IMR-90 (cell line): ENCODE data around the gene ANKS4B. TPM values are rescaled to one million over a fixed set of nuclear protein-coding genes. Genes with fewer than 3 reads are reported as not detected.

Experiments
- ATAC-seq: fragments of 200-7000 bp; cut with Tn5 transposase; 2 replicates; pipeline ENCODE4 v1.9.1; 2020; ENCODE audit warnings: low read depth, mild to moderate bottlenecking, moderate library complexity
- BruUV-seq: library from RNA; stranded (reverse); fragments of 400-500 nt; replicated peaks from 2 replicates; lab custom pipeline; 2021; lab: Mats Ljungman, UMichigan
- CTCF ChIA-PET: fragments of 300-600 bp; formaldehyde crosslinking; extraction: SDS; loops from one replicate; lab custom pipeline; 2021; ENCODE audit warnings: antibody characterized with exemption; lab: Yijun Ruan, JAX
- POLR2A ChIA-PET: fragments of 300-600 bp; sonication (Branson Sonifier 250); formaldehyde crosslinking; loops from one replicate; lab custom pipeline; 2022; ENCODE audit warnings: antibody characterized with exemption; ENCODE audit not compliant: unreplicated experiment; lab: Charles Lee
- DNase-seq: peaks from one replicate; pipeline ENCODE4 v3.0.0; 2013
- H2AFZ ChIP-seq: replicated peaks from 2 replicates; pipeline ENCODE3; 2013; ENCODE audit warnings: low read length, mild to moderate bottlenecking; ENCODE audit not compliant: poor library complexity
- H2AK5ac ChIP-seq: 2 replicates; pipeline ENCODE4 v1.6.1; 2013; ENCODE audit warnings: low read depth, low read length, inconsistent platforms
- H2AK9ac ChIP-seq: replicated peaks from 2 replicates; pipeline ENCODE3; 2013; ENCODE audit warnings: mild to moderate bottlenecking, low read depth, low read length, moderate library complexity; ENCODE audit not compliant: poor library complexity
- H2BK120ac ChIP-seq: 2 replicates; pipeline ENCODE4 v1.6.1; 2013; ENCODE audit warnings: low read depth, low read length, inconsistent platforms
- H2BK15ac ChIP-seq: 3 replicates; pipeline ENCODE4 v1.6.1; 2013; ENCODE audit warnings: low read depth, low read length, inconsistent platforms
- H2BK20ac ChIP-seq: 2 replicates; pipeline ENCODE4 v1.6.1; 2013; ENCODE audit warnings: low read depth, mild to moderate bottlenecking, inconsistent platforms, low read length, moderate library complexity
- H2BK5ac ChIP-seq: 2 replicates; pipeline ENCODE4 v1.6.1; 2013; ENCODE audit warnings: mild to moderate bottlenecking, low read depth, low read length, inconsistent platforms; ENCODE audit not compliant: poor library complexity, severe bottlenecking
- H3K14ac ChIP-seq: replicated peaks from 2 replicates; pipeline ENCODE4 v1.6.1; 2013; ENCODE audit warnings: low read depth, low read length, inconsistent platforms
- H3K18ac ChIP-seq: 2 replicates; pipeline ENCODE4 v1.6.1; 2013; ENCODE audit warnings: low read depth, low read length, control low read depth
- H3K23ac ChIP-seq: 2 replicates; pipeline ENCODE4 v1.6.1; 2013; ENCODE audit warnings: low read depth, low read length, inconsistent platforms
- H3K27ac ChIP-seq: 2 replicates; pipeline ENCODE4 v1.5.1; 2013; ENCODE audit warnings: mild to moderate bottlenecking, control low read depth, low read length; ENCODE audit not compliant: insufficient read depth
- H3K27me3 ChIP-seq: 2 replicates; pipeline ENCODE4 v1.6.1; 2013; ENCODE audit warnings: low read length; ENCODE audit not compliant: control insufficient read depth, insufficient read depth
- H3K36me3 ChIP-seq: 2 replicates; pipeline ENCODE4 v1.6.1; 2013; ENCODE audit warnings: low read length, mixed read lengths; ENCODE audit not compliant: control insufficient read depth, insufficient read depth
- H3K4ac ChIP-seq: 2 replicates; pipeline ENCODE4 v1.6.1; 2013; ENCODE audit warnings: low read depth, low read length, inconsistent platforms
- H3K4me1 ChIP-seq: 2 replicates; pipeline ENCODE4 v1.6.1; 2013; ENCODE audit warnings: low read length, mixed read lengths; ENCODE audit not compliant: control insufficient read depth, insufficient read depth
- H3K4me2 ChIP-seq: 2 replicates; pipeline ENCODE4 v1.6.1; 2013; ENCODE audit warnings: low read depth, mild to moderate bottlenecking, control low read depth, low read length, moderate library complexity
- H3K4me3 ChIP-seq: 2 replicates; pipeline ENCODE4 v1.5.1; 2013; ENCODE audit warnings: low read depth, mild to moderate bottlenecking, control low read depth, low read length, moderate library complexity; ENCODE audit not compliant: insufficient read depth
- H3K56ac ChIP-seq: 2 replicates; pipeline ENCODE4 v1.6.1; 2013; ENCODE audit warnings: low read length, inconsistent platforms; ENCODE audit not compliant: insufficient read depth; ENCODE audit errors: extremely low read depth
- H3K79me1 ChIP-seq, 2 experiments: 2 replicates each; pipeline ENCODE4 v1.6.1; 2013; ENCODE audit warnings: low read length in 2 of 2, inconsistent platforms in 1 of 2, low read depth in 1 of 2
- H3K9ac ChIP-seq: 2 replicates; pipeline ENCODE4 v1.6.1; 2013; ENCODE audit warnings: low read depth, low read length, control low read depth
- H3K9me1 ChIP-seq: 2 replicates; pipeline ENCODE4 v1.6.1; 2013; ENCODE audit warnings: low read length, inconsistent platforms; ENCODE audit not compliant: insufficient read depth
- H3K9me3 ChIP-seq: 2 replicates; pipeline ENCODE4 v1.6.1; 2013; ENCODE audit warnings: low read length; ENCODE audit not compliant: control insufficient read depth, insufficient read depth
- H4K20me1 ChIP-seq: 2 replicates; pipeline ENCODE4 v1.6.1; 2013; ENCODE audit warnings: low read length, inconsistent platforms; ENCODE audit not compliant: insufficient read depth
- H4K5ac ChIP-seq: 2 replicates; pipeline ENCODE4 v1.6.1; 2013; ENCODE audit warnings: mild to moderate bottlenecking, low read depth, low read length, control low read depth
- H4K8ac ChIP-seq, 2 experiments: 2 replicates each; pipeline ENCODE4 v1.6.1; 2013; ENCODE audit warnings: low read depth in 2 of 2, low read length in 2 of 2, control low read depth in 1 of 2, inconsistent platforms in 1 of 2
- H4K91ac ChIP-seq: 2 replicates; pipeline ENCODE4 v1.6.1; 2013; ENCODE audit warnings: low read depth, low read length, inconsistent platforms; ENCODE audit not compliant: insufficient read depth
- BHLHE40 ChIP-seq: fragments of 150-350 bp; IDR thresholded peaks from 2 replicates; pipeline ENCODE4 v1.6.1; 2016; ENCODE audit warnings: mild to moderate bottlenecking, low read depth, low read length
- FOS ChIP-seq: fragments of 150-350 bp; IDR thresholded peaks from 2 replicates; pipeline ENCODE4 v1.6.1; 2016; ENCODE audit warnings: low read depth, low read length
- MAFK ChIP-seq: IDR thresholded peaks from 2 replicates; pipeline ENCODE4 v1.6.1; 2012; ENCODE audit warnings: low read depth, low read length, improper control_type of control experiment
- MXI1 ChIP-seq: IDR thresholded peaks from 2 replicates; pipeline ENCODE4 v1.6.1; 2012; ENCODE audit warnings: low read depth, mild to moderate bottlenecking, low read length, moderate library complexity, borderline replicate concordance
- POLR2A ChIP-seq: IDR thresholded peaks from 2 replicates; pipeline ENCODE4 v1.6.1; 2012; ENCODE audit warnings: mild to moderate bottlenecking, low read depth, low read length
- WGBS, 2 experiments: methylation state at CpG; one replicate each; pipeline versions ENCODE4 v1.1.5 to v1.1.7; 2013; ENCODE audit warnings: missing lambda C conversion rate in 2 of 2; ENCODE audit not compliant: insufficient read length in 1 of 2; ENCODE audit errors: extremely low coverage in 2 of 2; 5-methylcytosine and 5-hydroxymethylcytosine counted together
- dilution Hi-C: fragments of 300-500 bp; cut with HindIII; formaldehyde crosslinking; loops from one replicate; pipeline ENCODE4 v1.14.3; 2018; ENCODE audit warnings: low sequenced_read_pairs; ENCODE audit not compliant: unreplicated experiment
- in situ Hi-C: fragments of 300-500 bp; cut with MboI; formaldehyde crosslinking; loops from 3 replicates; pipeline ENCODE4 v1.14.3; 2019; ENCODE audit warnings: low sequenced_read_pairs, inconsistent platforms, mixed read lengths
- intact Hi-C: fragments of 100-400 bp; cut with micrococcal nuclease; formaldehyde crosslinking; loops from 2 replicates; pipeline ENCODE4 v1.10.0; 2022
- polyA plus RNA-seq, 3 experiments: library from polyadenylated mRNA; depleted of rRNA; stranded (reverse); fragments of >200 nt; gene quantifications; 2 replicates each; pipeline ENCODE4 v1.2.3, GENCODE V29; 2012; ENCODE audit warnings: low replicate concordance in 1 of 3
- total RNA-seq: library from RNA; depleted of rRNA; stranded (reverse); fragments of >200 nt; gene quantifications from 2 replicates; pipeline ENCODE4 v1.2.3, GENCODE V29; 2012
- TF ChIP-seq, protein P1 (sequence below): fragments of 150-350 bp; IDR thresholded peaks from 2 replicates; pipeline ENCODE4 v1.6.1; 2016; ENCODE audit warnings: low read depth, mild to moderate bottlenecking, low read length, moderate library complexity, borderline replicate concordance
- TF ChIP-seq, protein P2 (sequence below): fragments of 150-350 bp; IDR thresholded peaks from 2 replicates; pipeline ENCODE4 v1.6.1; 2017; ENCODE audit warnings: mild to moderate bottlenecking, antibody characterized with exemption, low read length, low read depth

ANKS4B gene
- total and polyA plus RNA-seq, 2 of the 4 experiments (the other 2 are of a cell fraction), result not detected

DNA sequence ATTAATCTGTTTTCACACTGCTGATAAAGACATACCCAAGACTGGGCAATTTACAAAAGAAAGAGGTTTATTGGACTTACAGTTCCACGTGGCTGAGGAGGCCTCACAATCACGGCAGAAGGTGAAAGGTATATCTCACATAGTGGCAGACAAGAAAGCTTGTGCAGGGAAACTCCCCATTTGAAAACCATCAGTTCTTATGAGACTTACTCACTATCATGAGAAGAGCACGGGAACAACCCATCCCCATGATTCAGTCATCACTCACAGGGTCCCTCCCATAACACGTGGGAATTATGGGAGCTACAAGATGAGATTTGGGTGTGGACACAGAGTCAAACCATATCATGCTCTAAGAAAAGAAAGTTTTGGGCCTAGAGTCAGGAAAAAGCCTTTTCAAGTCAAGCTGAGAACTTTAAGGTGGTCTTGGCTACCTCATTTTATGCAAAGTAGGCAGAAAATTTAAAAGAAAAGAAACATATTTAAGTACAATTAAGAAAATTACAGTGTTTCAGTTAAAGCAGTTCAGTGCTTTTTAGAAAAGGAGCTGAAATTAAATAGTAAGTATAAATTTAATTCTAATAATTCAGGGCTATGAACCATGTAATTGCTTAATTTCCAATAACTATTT lies 69.5 kb downstream of the ANKS4B start:
- in situ Hi-C loops (no loop called here), dilution Hi-C loops (no loop called here), intact Hi-C loops (loop anchor here (5.0 kb wide), 3 partner anchors 254 to 1374 kb away; partner anchors contain the start of genes ERI2 and REXO5)
- Histone ChIP-seq H3K4me3 (peak overlapping the region; percentile 20; the same call in 1 of the 2 replicates), H2BK5ac (no peak overlapping the region), H2AK5ac (no peak overlapping the region), H3K36me3 (no peaks in the 10 kb centered on the region), H4K91ac (no peak overlapping the region), H3K27me3 (no peaks in the 10 kb centered on the region), H2AK9ac (no peak overlapping the region), H3K4ac (peak overlapping the region; percentile 67; the same call in 1 of the 2 replicates), H3K4me1 (peaks cover 5% of the 10 kb centered on the region), H2BK120ac (peak overlapping the region; percentile 68; the same call in 1 of the 2 replicates), H2AFZ (no peak overlapping the region), H3K9ac (no peak overlapping the region), H3K23ac (no peak overlapping the region), H3K4me2 (peak overlapping the region; percentile 58; the same call in 1 of the 2 replicates), H3K9me1 (no peaks in the 10 kb centered on the region), H3K9me3 (no peaks in the 10 kb centered on the region), H4K8ac (peak overlapping the region; percentile 49 to 91; a peak in 3 of 4 replicates), H3K27ac (no peak overlapping the region), H2BK15ac (no peak overlapping the region), H3K18ac (peak overlapping the region; percentile 53; the same call in 1 of the 2 replicates), H3K14ac (peak overlapping the region; percentile 48; the same call in 1 of the 2 replicates), H3K56ac (no peak overlapping the region), H4K5ac (peak overlapping the region; percentile 68; the same call in 1 of the 2 replicates), H2BK20ac (no peak overlapping the region), H4K20me1 (no peaks in the 10 kb centered on the region), H3K79me1 (peaks cover 4% of the 10 kb centered on the region in 2 experiments; a peak in 2 of 4 replicates)
- ATAC-seq (no peak), DNase-seq (peak; percentile 93)
- WGBS, 2 experiments, result no CpG with 5 or more reads among the region's 4 CpGs
- CTCF ChIA-PET, result interaction anchor here (2.0 kb wide), 1 partner anchor 114 kb away, joined by 5 read pairs; no protein-coding TSS in a partner anchor
- POLR2A ChIA-PET, result no interaction called here
- TF ChIP-seq, protein P1, sequence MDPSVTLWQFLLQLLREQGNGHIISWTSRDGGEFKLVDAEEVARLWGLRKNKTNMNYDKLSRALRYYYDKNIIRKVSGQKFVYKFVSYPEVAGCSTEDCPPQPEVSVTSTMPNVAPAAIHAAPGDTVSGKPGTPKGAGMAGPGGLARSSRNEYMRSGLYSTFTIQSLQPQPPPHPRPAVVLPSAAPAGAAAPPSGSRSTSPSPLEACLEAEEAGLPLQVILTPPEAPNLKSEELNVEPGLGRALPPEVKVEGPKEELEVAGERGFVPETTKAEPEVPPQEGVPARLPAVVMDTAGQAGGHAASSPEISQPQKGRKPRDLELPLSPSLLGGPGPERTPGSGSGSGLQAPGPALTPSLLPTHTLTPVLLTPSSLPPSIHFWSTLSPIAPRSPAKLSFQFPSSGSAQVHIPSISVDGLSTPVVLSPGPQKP, result no peak
- TF ChIP-seq MAFK, result peak; percentile 80
- TF ChIP-seq, protein P2, sequence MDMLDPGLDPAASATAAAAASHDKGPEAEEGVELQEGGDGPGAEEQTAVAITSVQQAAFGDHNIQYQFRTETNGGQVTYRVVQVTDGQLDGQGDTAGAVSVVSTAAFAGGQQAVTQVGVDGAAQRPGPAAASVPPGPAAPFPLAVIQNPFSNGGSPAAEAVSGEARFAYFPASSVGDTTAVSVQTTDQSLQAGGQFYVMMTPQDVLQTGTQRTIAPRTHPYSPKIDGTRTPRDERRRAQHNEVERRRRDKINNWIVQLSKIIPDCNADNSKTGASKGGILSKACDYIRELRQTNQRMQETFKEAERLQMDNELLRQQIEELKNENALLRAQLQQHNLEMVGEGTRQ, result peak; percentile 60; the same call in 1 of the 2 replicates
- peak; percentile 62 for TF ChIP-seq POLR2A
- TF ChIP-seq FOS, result no peak
- no peak for TF ChIP-seq MXI1
- peak; percentile 63; the same call in 1 of the 2 replicates for TF ChIP-seq BHLHE40
- no TSS peak for BruUV-seq
